Measurements from ENCODE around the gene ZBTB40.

ZBTB40 gene, protein sequence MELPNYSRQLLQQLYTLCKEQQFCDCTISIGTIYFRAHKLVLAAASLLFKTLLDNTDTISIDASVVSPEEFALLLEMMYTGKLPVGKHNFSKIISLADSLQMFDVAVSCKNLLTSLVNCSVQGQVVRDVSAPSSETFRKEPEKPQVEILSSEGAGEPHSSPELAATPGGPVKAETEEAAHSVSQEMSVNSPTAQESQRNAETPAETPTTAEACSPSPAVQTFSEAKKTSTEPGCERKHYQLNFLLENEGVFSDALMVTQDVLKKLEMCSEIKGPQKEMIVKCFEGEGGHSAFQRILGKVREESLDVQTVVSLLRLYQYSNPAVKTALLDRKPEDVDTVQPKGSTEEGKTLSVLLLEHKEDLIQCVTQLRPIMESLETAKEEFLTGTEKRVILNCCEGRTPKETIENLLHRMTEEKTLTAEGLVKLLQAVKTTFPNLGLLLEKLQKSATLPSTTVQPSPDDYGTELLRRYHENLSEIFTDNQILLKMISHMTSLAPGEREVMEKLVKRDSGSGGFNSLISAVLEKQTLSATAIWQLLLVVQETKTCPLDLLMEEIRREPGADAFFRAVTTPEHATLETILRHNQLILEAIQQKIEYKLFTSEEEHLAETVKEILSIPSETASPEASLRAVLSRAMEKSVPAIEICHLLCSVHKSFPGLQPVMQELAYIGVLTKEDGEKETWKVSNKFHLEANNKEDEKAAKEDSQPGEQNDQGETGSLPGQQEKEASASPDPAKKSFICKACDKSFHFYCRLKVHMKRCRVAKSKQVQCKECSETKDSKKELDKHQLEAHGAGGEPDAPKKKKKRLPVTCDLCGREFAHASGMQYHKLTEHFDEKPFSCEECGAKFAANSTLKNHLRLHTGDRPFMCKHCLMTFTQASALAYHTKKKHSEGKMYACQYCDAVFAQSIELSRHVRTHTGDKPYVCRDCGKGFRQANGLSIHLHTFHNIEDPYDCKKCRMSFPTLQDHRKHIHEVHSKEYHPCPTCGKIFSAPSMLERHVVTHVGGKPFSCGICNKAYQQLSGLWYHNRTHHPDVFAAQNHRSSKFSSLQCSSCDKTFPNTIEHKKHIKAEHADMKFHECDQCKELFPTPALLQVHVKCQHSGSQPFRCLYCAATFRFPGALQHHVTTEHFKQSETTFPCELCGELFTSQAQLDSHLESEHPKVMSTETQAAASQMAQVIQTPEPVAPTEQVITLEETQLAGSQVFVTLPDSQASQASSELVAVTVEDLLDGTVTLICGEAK

DNA sequence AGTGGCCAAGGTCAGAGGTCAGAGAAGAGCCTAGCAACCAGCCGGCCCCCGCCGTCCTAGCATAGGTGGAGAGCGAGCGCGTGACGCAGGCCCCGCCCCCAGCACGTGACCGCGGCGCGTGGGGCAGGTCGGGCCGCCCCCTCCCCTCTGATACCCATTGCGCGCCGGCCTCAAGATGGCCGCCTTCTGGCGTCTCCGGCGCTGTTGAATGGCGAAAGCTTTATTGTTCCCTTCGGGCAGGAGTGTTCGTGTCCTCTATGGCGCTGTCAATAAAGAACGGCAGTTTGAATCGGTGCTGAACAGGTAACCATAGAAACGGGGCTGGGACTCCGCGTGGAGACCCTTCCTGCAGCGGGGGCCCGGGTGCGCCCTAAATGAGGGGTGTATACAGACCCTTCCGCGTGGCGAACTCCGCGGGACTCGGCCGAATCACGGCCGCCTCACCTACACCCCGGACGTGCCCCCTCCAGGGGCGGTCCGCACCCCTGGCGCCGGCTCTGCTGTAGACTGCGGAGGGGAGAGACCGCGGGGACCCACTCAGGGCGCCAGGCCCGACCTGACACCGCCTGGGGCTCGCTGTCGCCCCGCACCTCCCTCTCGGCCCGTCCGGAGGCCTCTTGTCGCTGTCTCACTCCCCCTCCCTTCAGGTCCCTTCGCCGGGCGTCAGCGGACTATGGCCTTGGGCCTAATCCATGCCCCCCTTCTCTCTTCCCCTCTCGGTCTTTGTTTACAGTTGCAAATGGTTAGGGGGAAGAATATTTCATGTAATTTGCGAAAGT lies at the start of gene ZBTB40:
Gene ZBTB40, plus strand, starts transcription at position 150 of the 779 bp plus-strand sequence. CDS start 38,098 bp downstream, outside the sequence.
- peak; percentile 97 for DNase-seq (ENCODE audit: low spot score)

DNA sequence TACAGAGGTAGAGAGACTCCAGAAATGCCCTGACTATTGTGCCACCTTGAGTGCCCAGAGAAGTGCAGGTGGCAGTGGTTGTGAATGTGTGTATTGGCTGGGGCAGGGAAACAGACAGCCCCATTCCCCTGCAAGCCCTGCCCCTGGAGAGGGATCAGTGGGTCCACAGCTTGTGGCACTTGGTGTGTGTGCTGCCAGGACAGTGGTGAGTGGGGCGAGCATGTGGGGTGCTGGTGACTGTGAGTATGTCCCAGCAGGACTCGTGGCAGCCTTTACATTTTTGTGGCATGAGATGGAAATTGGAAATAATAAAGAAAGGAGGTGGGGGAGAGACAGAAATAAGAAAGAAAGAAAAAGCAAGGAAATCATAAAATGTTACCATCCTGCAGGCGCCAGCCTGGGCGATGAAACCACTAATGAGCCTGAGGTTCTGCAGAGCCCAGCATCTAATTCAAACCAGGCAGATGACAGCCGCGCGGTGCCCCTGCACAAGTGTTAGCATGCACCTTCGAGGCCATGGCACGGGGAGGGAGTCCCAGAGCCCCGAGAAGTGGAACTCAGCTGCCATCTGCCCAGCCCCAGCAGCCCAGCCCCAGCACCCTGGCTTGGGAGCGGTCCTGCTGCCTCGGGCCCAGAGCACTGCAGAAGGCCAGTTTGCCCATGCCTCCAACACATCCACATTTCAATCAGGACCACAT lies 49.1 kb upstream of the ZBTB40 start:
- no peak for DNase-seq (ENCODE audit: low spot score)

DNA sequence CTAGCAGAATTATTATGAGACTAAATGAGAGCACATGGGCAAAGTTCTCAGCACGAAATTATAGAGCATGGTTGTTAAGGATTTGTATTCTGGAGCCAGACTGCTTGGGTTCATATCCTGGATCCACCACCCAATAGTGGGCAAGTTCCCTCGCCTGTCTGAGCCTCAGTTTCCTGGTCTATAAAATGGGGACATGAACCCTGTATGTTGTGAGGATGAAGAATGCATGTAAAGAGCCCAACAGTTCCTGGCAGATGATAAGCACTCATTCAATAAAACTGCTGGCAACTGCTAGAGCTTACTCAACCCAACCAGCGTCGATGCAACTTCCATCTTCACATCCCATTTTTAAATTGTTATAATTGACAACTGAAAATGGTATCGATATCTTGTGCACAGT lies 47.2 kb upstream of the ZBTB40 start:
- no peak for DNase-seq (ENCODE audit: low spot score)

DNA sequence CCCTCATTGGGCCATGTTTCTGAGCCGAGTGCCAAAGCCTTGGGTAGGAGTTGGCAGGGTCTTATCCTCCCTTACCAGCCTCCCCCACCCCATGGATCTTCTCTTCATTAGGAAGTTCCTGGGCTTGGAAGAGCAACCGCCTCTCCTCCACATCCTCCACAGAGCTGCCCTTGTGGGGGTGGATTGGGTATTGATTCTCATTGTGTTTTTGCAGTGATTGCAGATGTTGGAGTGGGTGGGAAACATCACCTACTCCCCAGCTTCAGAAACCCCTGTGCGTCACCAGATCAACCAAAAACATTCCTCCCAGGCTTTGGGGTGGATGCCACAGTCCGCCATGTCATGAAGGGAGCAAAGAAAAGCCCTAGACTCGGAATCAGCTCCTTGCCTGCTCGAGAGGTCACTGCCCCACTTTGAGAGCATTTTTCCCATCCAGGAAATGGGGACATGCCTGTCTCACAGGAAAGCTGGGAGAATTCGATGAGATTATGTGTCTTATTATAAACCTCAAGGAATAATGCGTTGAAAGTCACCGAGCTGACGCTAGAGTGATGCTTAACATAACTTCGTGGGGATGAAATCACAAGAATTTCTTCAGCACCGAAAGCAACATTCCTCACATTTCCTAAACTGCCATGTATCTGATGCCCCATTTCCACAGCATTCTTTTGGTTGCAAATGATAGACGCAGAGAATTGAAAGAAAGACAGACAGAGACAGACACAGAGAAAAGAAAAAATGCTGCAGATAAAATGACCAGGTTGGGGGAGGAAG lies 44.7 kb upstream of the ZBTB40 start:
- DNase-seq (ENCODE audit: low spot score) = no peak

DNA sequence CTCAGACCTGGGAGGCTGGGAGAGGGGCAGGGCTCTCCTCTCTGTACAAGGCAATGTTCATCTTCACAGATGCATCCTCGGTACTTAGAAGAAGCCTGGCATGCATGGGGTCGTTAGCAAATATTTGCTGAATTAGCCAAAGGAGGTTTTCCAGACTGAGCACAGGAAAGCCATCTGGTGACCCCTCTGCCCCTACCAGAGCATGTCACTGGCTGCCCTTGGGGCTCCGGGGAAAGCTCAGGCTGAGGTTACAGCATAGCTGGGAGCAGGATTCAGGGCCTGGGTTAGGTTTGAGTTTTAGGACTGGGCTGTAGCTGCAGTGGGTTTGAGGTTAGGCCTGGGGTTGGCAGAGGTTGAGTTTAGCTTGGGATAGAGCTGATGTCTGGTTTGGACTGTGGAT lies 43.4 kb upstream of the ZBTB40 start:
- DNase-seq (ENCODE audit: low spot score) = no peak

DNA sequence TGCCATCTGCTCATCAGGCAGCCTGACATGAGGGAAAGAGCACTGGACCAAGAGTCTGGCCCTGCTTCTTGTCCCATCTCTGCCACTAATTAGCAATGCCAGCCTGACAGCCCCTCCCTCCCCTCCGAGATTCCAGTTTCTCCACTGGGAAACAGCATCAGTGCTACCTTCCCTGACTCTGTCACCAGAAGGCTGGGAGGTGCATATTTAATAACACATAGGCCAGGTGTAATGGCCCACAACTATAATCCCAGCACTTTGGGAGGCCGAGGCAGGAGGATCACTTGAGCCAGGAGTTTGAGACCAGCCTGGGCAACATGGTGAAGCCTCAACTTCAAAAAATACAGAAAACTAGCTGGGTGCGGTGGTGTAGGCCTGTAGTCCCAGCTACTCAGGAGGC lies 41.2 kb upstream of the ZBTB40 start:
- DNase-seq (ENCODE audit: low spot score) = no peak

DNA sequence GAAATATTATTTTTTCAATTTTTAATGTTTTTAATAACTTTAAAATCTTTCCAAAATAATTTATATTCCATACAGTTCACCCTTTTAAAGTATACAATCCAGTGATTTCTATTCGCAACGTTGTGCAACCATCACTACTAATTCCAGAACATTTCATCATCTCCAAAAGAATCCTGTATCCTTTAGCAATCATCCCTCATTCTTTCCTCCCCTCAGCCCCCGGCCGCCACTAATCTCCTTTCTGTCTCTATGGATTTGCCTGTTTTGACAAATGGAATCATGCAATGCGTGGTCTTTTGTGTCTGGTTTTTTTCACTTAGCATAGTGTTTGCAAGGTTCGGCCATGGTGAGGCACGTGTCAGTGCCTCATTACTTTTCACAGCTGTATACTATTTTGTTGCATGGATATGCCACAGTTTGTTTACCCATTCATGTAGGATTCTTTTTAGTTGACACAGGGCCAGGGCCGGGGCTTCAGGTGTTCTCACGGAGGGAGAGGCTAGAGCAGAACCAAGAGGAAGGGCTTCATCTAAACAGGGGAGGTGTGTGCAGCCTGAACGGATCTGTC lies 40.6 kb upstream of the ZBTB40 start:
- DNase-seq (ENCODE audit: low spot score) = no peak

DNA sequence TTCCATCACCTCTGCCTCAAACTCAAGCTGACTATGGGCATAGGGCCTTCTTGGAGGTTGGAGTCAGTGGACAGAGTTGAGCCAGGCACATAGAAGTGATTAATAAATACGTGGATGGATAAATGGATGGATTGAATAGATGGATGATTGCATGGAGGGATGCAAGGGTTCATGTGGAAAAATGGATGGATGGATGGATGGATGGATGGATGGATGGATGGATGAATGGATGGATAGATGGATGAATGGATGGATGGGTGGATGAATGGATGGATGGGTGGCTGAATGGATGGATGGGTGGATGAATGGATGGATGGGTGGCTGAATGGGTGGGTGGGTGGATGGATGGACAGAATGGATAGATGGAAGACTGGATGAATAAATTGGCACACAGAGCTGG lies 40.1 kb upstream of the ZBTB40 start:
- DNase-seq (ENCODE audit: low spot score) = no peak

DNA sequence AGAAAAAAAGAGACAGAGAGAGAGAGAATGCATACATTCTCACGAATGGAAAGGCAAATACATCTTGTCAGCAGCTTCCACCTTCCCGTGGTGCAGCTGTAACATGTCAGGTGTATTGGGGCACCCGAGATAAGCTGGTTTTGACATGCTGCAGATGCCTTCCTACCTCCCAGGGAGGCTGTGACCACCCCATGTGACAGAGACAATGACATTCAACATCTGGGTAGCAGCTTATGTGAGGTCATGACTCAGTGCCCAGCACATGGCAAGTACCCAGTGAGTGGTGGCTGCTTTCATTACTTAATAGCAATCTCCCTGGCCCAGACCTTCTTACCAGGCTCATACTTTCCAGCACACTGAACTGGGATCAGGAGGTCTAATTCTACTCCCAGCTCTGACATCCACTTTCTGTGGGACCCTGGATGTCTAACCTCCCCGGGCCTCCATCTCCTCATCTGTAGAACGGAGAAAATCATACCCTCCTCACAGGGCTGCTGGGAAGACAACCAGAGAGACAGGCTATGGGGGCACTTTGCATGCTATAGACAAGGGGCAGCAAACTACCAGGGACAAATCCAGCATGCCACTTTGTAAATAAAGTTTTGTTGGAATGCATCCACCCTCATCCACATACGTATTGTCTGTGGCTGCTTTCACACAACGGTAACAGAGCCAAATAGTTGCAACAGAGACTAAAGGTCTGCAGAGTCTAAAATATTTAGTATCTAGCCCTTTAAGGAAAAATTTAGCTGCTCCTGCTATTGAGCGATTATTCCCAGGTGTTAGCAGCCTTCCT lies 38.5 kb upstream of the ZBTB40 start:
- DNase-seq (ENCODE audit: low spot score) = peak; percentile 23

DNA sequence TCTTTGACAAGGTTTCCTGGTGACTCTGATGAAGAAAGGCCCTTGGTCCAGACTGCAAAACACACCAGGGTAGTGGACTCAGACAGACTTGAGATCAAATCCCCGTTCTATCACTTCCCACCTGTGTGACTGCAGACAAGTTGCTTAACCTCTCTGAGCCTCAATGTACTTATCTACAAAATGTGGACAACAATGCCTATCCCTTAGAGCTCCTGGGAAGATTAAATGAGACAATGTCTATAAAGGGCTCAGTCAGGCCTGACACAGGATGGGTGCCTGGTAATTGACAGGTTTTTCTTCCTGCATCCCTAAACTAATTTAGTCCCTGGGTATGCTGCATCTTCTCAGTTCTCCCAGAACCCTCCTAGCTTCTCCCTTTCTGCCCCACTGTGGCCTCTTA lies 37.9 kb upstream of the ZBTB40 start:
- no peak for DNase-seq (ENCODE audit: low spot score)

DNA sequence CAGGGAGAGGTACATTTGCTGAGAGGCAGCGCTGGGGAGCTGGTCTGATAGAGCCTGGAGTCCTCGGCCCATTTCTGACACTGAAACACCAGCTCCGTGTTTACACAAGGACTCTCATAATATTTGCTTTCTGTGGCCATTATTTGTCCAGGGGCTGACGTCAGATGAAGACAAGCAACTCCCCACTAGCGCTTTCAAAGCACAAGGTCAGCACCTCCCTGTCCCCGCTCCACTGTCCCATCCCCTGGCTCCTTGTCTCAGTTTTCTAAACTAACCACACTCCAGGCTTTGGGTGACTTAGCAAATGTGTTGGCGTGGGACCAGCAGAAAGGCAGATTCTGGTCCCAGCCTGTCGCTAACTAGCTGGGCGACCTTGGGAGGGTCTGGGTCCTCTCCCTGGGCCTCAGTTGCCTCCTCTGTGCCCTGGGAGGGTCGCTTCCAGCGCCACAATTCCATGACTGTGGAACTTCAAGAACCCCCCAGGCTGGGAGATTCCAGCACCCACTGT lies 37.4 kb upstream of the ZBTB40 start:
- no peak for DNase-seq (ENCODE audit: low spot score)

DNA sequence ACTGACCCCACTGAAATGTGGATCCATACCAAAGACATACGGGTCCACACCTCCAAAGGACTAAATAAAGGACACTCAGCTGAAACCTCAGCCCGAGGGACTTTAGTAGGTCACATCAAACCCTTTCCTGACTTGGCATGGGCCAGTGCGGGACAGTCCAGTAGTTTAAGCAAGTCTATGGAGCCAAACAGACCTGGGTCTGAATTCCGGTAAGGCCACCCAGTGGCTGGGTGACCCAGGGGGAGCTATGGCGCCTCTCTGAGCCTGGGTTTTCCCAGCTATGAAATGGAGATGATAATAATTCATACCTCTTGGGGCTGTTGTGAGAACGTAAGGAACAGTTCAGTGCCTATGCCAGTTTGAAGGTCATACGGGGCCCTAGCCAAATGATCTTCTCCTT lies 36.2 kb upstream of the ZBTB40 start:
- no peak for DNase-seq (ENCODE audit: low spot score)

DNA sequence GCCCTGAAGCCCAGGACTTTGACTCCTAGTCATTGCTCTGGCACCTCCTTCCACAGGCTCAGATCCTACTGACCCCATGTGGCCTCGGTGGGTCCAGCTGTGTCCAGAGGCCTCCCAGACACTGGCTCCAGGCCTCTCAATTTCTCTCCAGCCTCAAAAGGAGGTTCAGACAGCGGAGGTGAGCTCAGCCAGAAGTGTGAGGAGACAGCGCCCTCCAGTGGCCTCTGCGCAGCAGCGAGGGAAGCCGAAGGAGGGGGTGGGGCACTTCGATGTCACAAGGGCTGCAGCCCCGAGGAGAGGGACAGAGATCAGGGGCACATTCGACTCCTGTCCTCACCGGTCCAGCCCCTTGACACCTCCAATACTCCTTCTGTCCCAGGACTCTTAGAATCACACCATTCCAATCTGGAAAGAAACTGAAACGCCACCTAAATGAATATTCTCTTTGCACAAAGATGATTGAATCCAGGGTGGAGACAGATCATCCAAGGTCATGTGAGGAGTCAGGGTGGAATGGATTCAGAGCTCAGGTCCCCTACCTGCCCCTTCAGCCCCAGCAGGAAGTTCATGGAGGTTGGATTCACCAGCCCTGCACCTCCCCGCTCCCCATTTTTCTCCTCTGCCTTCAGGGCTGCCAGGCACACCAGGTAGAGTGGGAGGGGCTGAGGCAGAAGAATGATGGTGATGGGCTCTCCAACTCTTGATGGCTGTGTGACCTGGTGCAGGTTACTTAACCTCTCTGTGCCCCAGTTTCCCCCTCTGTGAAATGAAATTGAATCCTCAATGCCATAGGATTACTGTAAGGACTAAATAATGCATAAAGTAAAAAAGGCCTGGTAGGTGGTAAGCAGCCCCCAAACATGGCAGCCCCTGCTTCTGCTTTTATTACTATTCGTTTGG lies 34.8 kb upstream of the ZBTB40 start:
- DNase-seq (ENCODE audit: low spot score) = peak; percentile 86

DNA sequence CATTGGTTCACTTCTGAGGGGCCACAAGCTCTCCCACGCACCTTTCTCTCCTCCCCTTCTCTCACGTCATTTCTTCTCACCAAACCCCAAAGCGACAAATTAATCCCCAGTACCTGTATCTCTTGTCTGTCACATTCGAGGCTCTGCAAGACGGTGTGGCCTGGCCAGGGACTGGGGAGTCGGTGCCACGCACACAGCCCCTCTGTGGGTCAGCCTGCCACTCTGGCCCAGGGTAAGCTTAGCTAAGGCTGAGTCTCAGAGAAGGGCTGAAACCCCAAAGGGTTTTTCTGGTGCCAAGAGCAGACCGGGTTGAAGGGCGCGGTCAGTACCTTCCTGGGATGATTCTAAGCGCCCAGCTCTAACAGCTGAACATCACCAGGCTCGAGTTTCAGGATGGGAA lies 34.2 kb upstream of the ZBTB40 start:
- DNase-seq (ENCODE audit: low spot score) = no peak

DNA sequence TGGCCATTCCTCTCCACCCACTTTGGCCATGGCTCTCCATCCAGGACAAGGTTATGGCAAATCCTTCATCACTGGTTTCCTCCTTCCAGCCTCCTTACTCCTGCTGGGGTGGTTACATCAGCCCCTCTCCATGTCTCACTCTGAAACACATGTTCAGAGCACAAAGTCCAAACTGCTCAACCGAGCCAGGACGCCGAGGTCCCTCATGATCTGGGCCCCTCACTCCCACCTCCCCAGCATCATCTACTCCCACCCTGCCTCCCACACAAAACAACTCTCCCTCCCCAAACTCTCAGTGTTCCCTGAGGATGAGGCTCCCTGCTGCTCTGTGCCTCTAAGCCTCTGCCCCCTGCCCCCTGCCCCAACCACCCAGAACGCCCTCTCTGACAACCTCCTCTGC lies 33.3 kb upstream of the ZBTB40 start:
- DNase-seq (ENCODE audit: low spot score) = no peak

DNA sequence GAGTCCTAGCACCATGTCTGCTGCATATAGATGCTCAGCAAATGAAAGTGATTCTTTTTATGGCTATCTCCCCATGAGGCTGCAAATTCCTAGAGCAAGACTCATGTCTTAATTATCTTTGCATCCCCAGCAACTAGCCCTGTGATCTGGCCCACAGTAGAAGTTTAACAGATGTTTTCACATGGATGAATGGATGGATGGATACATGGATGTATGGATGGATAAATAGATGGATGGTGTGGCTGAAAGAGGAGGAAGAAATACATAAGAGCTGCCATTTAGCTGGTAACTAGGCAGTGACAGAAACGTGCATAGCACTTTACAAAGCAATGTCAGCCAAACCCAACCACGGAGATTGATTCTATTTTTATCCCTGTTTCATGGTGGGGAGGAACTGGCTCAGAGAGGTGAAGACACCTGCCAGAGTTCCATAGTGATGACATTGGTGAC lies 32.7 kb upstream of the ZBTB40 start:
- no peak for DNase-seq (ENCODE audit: low spot score)

DNA sequence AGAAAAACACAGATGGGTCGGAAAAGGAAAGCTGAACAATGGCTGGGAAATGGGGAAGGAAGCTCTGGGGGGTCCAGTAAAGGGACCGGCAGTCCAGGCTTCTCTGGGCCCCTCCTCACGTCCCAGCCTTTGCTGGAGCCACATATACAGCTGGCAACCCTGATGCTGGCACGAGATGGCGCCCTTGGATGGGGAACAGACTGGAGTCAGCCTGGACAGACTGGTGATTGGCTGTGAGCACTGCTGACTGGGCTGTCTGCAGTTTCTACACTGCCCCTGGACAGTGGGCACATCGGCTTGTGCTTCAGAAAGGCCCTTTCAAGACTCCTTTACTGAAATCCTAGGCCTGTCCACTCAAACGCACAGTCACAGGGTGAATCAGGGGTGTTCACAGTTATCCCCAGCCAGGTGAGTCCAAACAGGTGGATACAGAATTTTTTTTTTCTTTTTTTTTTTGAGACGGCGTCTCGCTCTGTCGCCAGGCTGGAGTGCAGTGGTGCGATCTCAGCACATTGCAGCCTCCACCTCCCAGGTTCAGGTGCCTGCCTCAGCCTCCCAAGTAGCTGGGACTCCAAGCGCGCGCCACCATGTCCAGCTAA lies 31.1 kb upstream of the ZBTB40 start:
- DNase-seq (ENCODE audit: low spot score) = peak; percentile 74

Measured in NAMALWA (cell line).